ENCODE measurements around the gene LONP2.
"Not testable (repeated sequence)": the region's sequence is repeated elsewhere in the genome, so short reads cannot be mapped to it uniquely, and the experiment has no call there.

LONP2 gene

DNA sequence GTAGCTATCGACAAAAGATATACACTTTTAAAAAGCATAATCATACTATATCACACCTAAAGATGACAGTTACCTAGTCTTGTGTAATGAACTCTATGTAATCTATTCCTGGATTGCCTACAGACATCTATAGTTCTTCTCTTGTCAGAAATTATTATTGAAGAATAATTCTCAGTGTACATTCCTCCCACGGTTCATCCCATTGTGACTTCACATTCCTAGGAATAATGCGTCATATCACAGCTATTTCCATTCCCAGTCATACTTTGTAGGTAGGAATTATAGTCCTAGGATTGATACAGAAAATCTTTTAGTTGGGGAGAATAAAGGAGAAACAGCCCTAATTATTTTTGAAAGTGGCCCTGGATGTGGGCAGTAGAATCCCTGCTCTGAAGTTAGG, 47.2 kb downstream of the LONP2 start:
- no peak for DNase-seq (ENCODE audit: low read depth in 1 of 2, low spot score in 1 of 2)

GRCh38 chr16:48291754-48292153, 47.7 kb downstream of the LONP2 start:
- DNase-seq (ENCODE audit: low read depth in 1 of 2, low spot score in 1 of 2): no peak

GRCh38 chr16:48292452-48292851, 48.4 kb downstream of the LONP2 start:
- DNase-seq (ENCODE audit: low read depth in 1 of 2, low spot score in 1 of 2): no peak

DNA sequence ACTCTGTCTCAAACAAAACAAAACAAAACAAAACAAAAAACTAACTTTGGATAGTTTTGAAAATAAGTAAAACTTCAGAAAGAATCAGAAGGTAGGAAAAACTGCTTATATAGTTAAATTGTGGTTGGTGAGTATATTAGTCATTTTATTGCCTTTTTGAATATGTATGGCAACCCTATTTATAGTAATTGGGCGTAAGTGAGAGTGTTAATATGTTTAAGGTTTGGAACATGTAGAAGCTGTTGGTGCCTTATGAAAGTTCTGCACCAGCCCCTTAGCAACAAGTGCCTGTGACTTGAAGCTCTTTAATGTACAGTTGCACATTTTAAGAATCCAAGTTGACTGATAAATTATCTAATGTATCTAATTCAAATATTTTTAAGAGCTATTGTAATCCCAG, 50.6 kb downstream of the LONP2 start:
- no peak for DNase-seq (ENCODE audit: low read depth in 1 of 2, low spot score in 1 of 2)

GRCh38 chr16:48295488-48296281, 51.6 kb downstream of the LONP2 start:
- no peak for DNase-seq (ENCODE audit: low read depth in 1 of 2, low spot score in 1 of 2)

GRCh38 chr16:48299471-48299870, 55.4 kb downstream of the LONP2 start:
- DNase-seq (ENCODE audit: low read depth in 1 of 2, low spot score in 1 of 2): no peak

- no peak for DNase-seq (ENCODE audit: low read depth in 1 of 2, low spot score in 1 of 2)
Observed at GRCh38 chr16:48300391-48300856, 56.3 kb downstream of the LONP2 start.

- no peak for DNase-seq (ENCODE audit: low read depth in 1 of 2, low spot score in 1 of 2)
Observed at GRCh38 chr16:48308535-48308934, 64.4 kb downstream of the LONP2 start.

DNA sequence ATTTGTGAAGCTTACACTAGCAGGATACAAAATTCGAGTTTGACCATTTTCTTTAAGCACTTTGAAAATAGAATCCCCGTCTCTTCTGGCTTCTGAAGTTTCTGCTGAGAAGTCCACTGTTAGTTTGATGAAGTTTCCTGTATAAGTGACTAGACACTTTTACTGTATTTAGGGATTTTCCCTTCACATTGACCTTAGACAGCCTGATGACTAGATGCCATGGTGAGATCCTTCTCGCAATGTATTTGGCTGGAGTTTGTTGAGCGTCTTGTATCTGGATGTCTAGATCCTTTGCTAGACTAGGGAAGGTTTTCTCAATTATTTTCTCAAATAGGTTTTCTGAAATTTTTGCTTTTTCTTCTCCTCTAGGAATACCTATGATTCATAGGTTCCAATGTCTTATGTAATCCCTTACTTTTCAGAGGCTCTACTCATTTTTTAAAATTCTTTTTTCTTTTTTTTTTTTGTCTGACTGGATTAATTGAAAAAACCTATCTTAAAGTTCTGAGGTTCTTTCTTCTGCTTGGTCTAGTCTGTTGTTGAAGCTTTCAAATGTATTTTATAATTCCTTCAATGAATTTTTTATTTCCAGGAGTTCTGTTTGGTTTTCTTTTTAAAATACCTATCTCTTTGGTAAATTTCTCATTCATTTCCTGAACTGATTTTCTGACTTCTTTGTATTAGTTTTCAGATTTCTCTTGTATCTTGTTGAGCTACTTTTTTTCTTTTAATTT, 67.0 kb downstream of the LONP2 start:
- DNase-seq (ENCODE audit: low read depth in 1 of 2, low spot score in 1 of 2): no peak

- DNase-seq (ENCODE audit: low read depth in 1 of 2, low spot score in 1 of 2): not testable (repeated sequence)
Observed at GRCh38 chr16:48313905-48314304, 69.8 kb downstream of the LONP2 start.

DNA sequence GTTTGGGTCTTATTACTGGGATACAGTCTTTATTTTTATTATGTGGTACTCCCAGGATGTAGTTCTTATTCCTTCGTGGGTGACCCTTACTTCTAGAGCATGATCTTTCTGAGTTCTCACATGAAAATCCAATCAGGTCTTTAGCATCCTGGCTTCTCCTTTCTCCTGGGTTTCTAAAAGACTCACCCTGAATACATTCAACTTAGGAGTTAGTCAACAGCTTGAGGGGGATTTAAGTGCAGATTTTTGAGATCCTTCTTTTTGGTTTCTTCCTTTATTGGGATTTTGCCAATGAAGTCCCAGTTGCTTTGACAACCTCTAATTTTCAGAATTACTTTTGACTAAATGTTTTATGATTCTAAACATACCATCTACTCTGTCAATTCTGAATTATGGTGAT, 72.9 kb downstream of the LONP2 start:
- DNase-seq (ENCODE audit: low read depth in 1 of 2, low spot score in 1 of 2): no peak

DNA sequence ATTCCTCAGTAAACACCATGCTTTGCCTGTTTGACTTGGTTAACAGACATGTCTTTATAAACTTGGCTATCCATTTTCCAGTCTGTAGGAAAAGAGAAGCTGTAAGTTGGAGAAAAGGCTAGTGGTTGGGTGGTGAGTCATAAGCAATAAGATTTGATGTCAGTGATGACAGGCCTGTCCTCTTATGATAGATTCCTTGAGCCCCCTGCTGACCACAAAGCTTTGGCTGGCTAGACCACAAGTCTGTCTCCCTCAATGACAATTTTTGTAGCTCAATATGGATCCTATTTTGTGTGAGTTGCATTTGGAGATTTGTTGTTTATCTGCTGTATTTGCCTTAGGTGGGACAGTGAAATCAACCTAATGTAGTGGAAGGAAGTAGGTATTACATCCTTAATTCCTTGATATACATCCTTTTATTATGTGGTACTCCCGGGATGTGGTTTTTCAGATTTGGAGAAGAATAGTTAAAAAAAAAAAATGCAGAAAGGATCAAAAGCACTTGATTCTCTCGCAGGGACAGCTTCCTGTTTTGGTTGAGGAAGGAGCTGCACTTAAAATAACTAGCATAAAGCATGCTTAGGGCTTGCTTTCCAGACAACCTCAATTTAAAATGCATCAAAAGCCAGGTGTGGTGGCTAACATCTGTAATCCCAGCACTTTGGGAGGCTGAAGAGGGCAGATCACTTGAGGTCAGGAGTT, 73.7 kb downstream of the LONP2 start:
- DNase-seq (ENCODE audit: low read depth in 1 of 2, low spot score in 1 of 2): no peak

GRCh38 chr16:48318630-48319029, 74.5 kb downstream of the LONP2 start:
- DNase-seq (ENCODE audit: low read depth in 1 of 2, low spot score in 1 of 2): no peak

GRCh38 chr16:48321317-48322036, 77.4 kb downstream of the LONP2 start:
- DNase-seq (ENCODE audit: low read depth in 1 of 2, low spot score in 1 of 2): no peak

DNA sequence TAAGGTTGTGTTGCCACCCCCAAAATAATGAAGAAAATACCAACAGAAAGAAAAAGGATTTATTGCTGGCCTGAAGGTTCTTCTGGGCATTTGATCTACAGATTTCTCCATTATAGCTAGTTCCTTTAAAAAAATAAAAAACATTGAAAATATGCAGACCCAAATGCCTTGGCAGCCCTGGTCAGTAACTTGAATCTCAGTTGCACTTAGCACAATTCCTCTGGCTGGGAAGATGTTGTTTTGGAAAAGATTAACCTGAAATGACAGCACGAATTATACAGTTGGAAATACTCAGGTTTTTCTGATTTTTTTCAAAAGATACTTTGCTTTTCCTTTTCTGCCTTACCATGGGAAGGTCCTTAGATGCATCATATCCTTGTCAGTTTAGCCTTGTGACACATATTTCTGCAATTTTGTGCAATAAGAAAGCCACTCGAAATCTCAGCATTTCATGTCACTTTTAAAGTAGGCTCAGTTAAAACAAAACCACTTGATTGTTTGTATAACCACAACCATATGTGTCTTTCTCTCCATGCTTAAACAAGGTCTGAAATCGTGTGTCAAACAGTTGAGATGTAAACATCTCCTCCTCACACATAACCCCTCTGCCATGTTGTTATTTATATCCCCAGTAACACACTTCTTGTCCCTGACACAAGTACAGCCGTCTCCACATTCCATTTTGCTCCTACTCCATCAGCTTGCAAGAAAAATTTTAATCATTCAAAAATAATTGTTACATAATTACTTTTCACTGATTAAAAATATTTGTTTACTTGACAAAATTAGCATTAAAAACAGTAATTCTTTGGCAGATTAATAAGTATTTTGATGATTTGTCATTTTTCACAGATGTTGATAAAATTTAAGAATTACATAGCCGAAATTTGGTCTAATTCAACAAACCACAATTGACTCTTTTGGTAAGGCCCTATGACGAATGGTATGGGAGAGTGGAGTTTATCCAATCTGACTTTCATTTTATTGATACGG, 80.0 kb downstream of the LONP2 start:
- DNase-seq (ENCODE audit: low read depth in 1 of 2, low spot score in 1 of 2): no peak

- no peak for DNase-seq (ENCODE audit: low read depth in 1 of 2, low spot score in 1 of 2)
Observed at GRCh38 chr16:48326915-48327314, 82.8 kb downstream of the LONP2 start.

GRCh38 chr16:48329138-48329537, 85.0 kb downstream of the LONP2 start:
- no peak for DNase-seq (ENCODE audit: low read depth in 1 of 2, low spot score in 1 of 2)

DNA sequence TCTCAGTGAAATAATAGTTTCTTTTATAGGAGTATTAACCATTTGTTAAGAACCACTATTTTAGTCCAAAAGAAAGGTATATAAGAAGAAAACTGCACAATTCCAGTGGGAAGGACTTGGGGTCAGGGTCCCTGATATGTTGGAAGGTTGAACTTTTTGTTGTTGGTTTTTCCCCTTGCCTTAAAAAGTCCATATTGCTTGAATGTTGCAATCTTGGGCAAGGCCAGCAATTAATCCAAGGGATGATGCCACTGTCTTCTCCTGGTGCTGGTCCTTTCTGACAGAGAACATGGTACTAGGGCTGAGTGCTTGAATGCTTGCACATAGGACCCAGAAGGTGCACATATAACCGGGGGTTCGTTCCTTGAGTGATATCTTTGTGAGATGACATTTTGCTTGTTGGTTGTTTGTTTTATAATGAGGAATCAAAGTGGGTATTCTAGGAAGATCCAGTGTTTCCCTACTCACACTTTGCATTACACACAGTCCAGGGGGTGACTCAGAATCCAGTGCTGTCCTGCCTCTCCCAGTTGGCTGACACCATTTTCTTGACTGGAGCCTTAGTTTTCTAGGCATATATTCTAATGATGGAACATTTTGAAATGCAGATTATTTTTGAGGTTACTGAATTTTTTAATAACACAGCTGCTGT, 86.2 kb downstream of the LONP2 start:
- DNase-seq (ENCODE audit: low read depth in 1 of 2, low spot score in 1 of 2): no peak

- no peak for DNase-seq (ENCODE audit: low read depth in 1 of 2, low spot score in 1 of 2)
Observed at GRCh38 chr16:48330841-48331192, 86.7 kb downstream of the LONP2 start.

DNA sequence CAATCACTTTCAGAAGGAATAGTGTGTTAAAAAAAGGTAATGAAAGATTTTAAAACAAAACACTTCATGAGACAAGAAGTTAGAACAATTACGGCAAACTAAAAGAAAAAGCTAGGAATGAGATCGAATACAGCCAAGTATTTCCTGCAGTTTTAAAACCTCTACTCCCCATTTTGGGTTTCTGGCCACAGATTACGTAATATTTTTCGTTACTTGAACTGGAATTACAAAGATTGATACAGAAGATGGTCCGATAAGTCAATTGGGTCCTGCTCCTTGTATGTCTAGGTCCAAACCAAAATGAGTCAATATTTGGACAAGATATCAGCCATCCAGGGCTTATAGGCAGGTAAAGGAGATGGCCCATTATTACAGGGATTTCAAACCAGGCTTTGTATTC, 88.9 kb downstream of the LONP2 start:
- no peak for DNase-seq (ENCODE audit: low read depth in 1 of 2, low spot score in 1 of 2)

All from stimulated activated CD4-positive, alpha-beta T cell treated with anti-CD3 and anti-CD28 coated beads, Interleukin-15, amount 100 ng/mL, for 1 hour (primary cell).